Neural cell (in vitro differentiated cells): ENCODE measurements around the gene CDKN2AIP. TPM values are rescaled to one million over a fixed set of nuclear protein-coding genes. Genes with fewer than 3 reads are reported as not detected.

Experiments
- H2AFZ ChIP-seq: fragments of 200-600, 300-800 bp; sonication (generic), shearing (Covaris generic); 2 replicates; pipeline ENCODE4 v1.6.0; 2014; ENCODE audit warnings: low read depth, mild to moderate bottlenecking, antibody characterized with exemption, low read length, moderate library complexity
- H3F3A ChIP-seq: fragments of 200-600 bp; shearing (Covaris generic); 2 replicates; pipeline ENCODE4 v1.6.1; 2016; ENCODE audit warnings: mild to moderate bottlenecking, moderate library complexity, mixed read lengths, antibody characterized with exemption, low read length; ENCODE audit not compliant: insufficient read depth, poor library complexity, severe bottlenecking
- H3K27ac ChIP-seq: fragments of 200-600, 300-800 bp; sonication (generic), shearing (Covaris generic); 2 replicates; pipeline ENCODE4 v1.5.1; 2014; ENCODE audit warnings: mild to moderate bottlenecking, low read length, moderate library complexity
- H3K27me3 ChIP-seq: fragments of 300-800, 200-600 bp; sonication (generic), shearing (Covaris generic); 2 replicates; pipeline ENCODE4 v1.6.0; 2014; ENCODE audit warnings: mild to moderate bottlenecking, low read depth, low read length, moderate library complexity; ENCODE audit not compliant: insufficient read depth
- H3K36me3 ChIP-seq: fragments of 300-800, 200-600 bp; sonication (generic), shearing (Covaris generic); 2 replicates; pipeline ENCODE4 v1.5.1; 2014; ENCODE audit warnings: mild to moderate bottlenecking, antibody characterized with exemption, low read length, moderate library complexity; ENCODE audit not compliant: insufficient read depth
- H3K4me2 ChIP-seq: fragments of 300-800, 200-600 bp; sonication (generic), shearing (Covaris generic); 2 replicates; pipeline ENCODE4 v1.6.0; 2014; ENCODE audit warnings: mild to moderate bottlenecking, low read length
- H3K4me3 ChIP-seq: fragments of 300-800, 200-600 bp; sonication (generic), shearing (Covaris generic); 2 replicates; pipeline ENCODE4 v1.5.1; 2014; ENCODE audit warnings: mild to moderate bottlenecking, low read length, moderate library complexity
- H3K79me2 ChIP-seq: fragments of 200-600 bp; shearing (Covaris generic); replicated peaks from 2 replicates; pipeline ENCODE4 v1.6.0; 2014; ENCODE audit warnings: mild to moderate bottlenecking, low read length, moderate library complexity; ENCODE audit not compliant: insufficient read depth
- H3K9ac ChIP-seq: fragments of 300-800, 200-600 bp; sonication (generic), shearing (Covaris generic); 2 replicates; pipeline ENCODE4 v1.6.1; 2016; ENCODE audit warnings: mild to moderate bottlenecking, low read length, mixed read lengths
- H3K9me2 ChIP-seq: fragments of 200-600 bp; shearing (Covaris generic); 2 replicates; pipeline ENCODE4 v1.6.1; 2016; ENCODE audit warnings: mild to moderate bottlenecking, low read length, mixed read lengths; ENCODE audit not compliant: insufficient read depth
- H3K9me3 ChIP-seq: fragments of 200-600, 300-800 bp; sonication (generic), shearing (Covaris generic); 2 replicates; pipeline ENCODE4 v1.6.1; 2016; ENCODE audit warnings: mild to moderate bottlenecking, mixed run types, low read length, moderate library complexity, mixed read lengths
- H4K20me1 ChIP-seq: fragments of 200-600 bp; shearing (Covaris generic); 2 replicates; pipeline ENCODE4 v1.6.1; 2016; ENCODE audit warnings: mild to moderate bottlenecking, mixed run types; ENCODE audit not compliant: insufficient read depth
- CTCF ChIP-seq: fragments of 450-650 bp; IDR thresholded peaks from 2 replicates; pipeline ENCODE4 v1.5.1; 2014; ENCODE audit warnings: antibody characterized with exemption, mild to moderate bottlenecking, moderate library complexity; ENCODE audit not compliant: poor library complexity, severe bottlenecking
- EP300 ChIP-seq: fragments of 450-650 bp; conservative IDR thresholded peaks from 2 replicates; pipeline ENCODE4 v1.6.1; 2014; ENCODE audit warnings: antibody characterized with exemption, mild to moderate bottlenecking, moderate library complexity; ENCODE audit not compliant: poor library complexity, severe bottlenecking
- EZH2 ChIP-seq: fragments of 200-600, 300-800 bp; shearing (Covaris generic), sonication (generic); IDR thresholded peaks from 2 replicates; pipeline ENCODE4 v1.6.1; 2014; ENCODE audit warnings: antibody characterized with exemption, low read length, borderline replicate concordance, mild to moderate bottlenecking; ENCODE audit not compliant: insufficient read depth, poor library complexity, severe bottlenecking
- MXI1 ChIP-seq: fragments of 450-650 bp; conservative IDR thresholded peaks from 2 replicates; pipeline ENCODE4 v1.6.1; 2014; ENCODE audit warnings: antibody characterized with exemption, mild to moderate bottlenecking; ENCODE audit not compliant: poor library complexity, severe bottlenecking
- POLR2AphosphoS5 ChIP-seq: IDR thresholded peaks from 2 replicates; pipeline ENCODE4 v1.6.1; 2012
- RAD21 ChIP-seq: fragments of 450-650 bp; conservative IDR thresholded peaks from 2 replicates; pipeline ENCODE4 v1.6.1; 2014; ENCODE audit warnings: antibody characterized with exemption, mild to moderate bottlenecking, moderate library complexity
- REST ChIP-seq: IDR thresholded peaks from 2 replicates; pipeline ENCODE4 v1.6.1; 2012; ENCODE audit warnings: borderline replicate concordance
- SMC3 ChIP-seq: fragments of 450-650 bp; conservative IDR thresholded peaks from 2 replicates; pipeline ENCODE4 v1.6.1; 2014; ENCODE audit warnings: antibody characterized with exemption, mild to moderate bottlenecking, moderate library complexity; ENCODE audit not compliant: poor library complexity
- TAF1 ChIP-seq: IDR thresholded peaks from 2 replicates; pipeline ENCODE4 v1.6.1; 2012; ENCODE audit warnings: low read depth
- polyA plus RNA-seq: library from polyadenylated mRNA; depleted of rRNA; stranded (reverse); fragments of >200 nt; gene quantifications from 2 replicates; pipeline ENCODE4 v1.2.3, GENCODE V29; 2014

CDKN2AIP gene
- polyA plus RNA-seq, 1 donor from 2014 or later = 58.9 TPM

- H3K27ac ChIP-seq = no peak overlapping the region
- H3K4me2 ChIP-seq = no peak overlapping the region
- no peaks in the 10 kb centered on the region for H3K9me3 ChIP-seq
- H3K9ac ChIP-seq = no peak overlapping the region
- H2AFZ ChIP-seq = no peak overlapping the region
- H3K4me3 ChIP-seq = no peak overlapping the region
- no peaks in the 10 kb centered on the region for H4K20me1 ChIP-seq
- no peaks in the 10 kb centered on the region for H3K9me2 ChIP-seq
- TF ChIP-seq EZH2 (no peak), REST (no peak), POLR2AphosphoS5 (no peak), MXI1 (no peak), SMC3 (no peak), EP300 (no peak), CTCF (no peak), TAF1 (no peak)
- no peaks in the 10 kb centered on the region for H3K27me3 ChIP-seq
- H3F3A ChIP-seq = no peaks in the 10 kb centered on the region
- H3K36me3 ChIP-seq = no peaks in the 10 kb centered on the region
- H3K79me2 ChIP-seq = no peaks in the 10 kb centered on the region
These were observed 48.8 kb downstream of the CDKN2AIP start for GRCh38 chr4:183493246-183493645.

GRCh38 chr4:183495184-183495583, 50.7 kb downstream of the CDKN2AIP start:
- Histone ChIP-seq H3F3A (no peaks in the 10 kb centered on the region), H3K9me2 (no peaks in the 10 kb centered on the region), H4K20me1 (no peaks in the 10 kb centered on the region), H3K4me2 (no peak overlapping the region), H3K4me3 (no peak overlapping the region), H3K9ac (no peak overlapping the region), H3K36me3 (no peaks in the 10 kb centered on the region), H3K79me2 (no peaks in the 10 kb centered on the region), H3K27ac (no peak overlapping the region), H2AFZ (no peak overlapping the region), H3K27me3 (no peaks in the 10 kb centered on the region), H3K9me3 (no peaks in the 10 kb centered on the region)
- TF ChIP-seq EZH2 = no peak
- TF ChIP-seq RAD21 = no peak
- no peak for TF ChIP-seq MXI1
- no peak for TF ChIP-seq CTCF
- no peak for TF ChIP-seq EP300
- TF ChIP-seq REST = no peak
- TF ChIP-seq TAF1 = no peak
- no peak for TF ChIP-seq SMC3
- TF ChIP-seq POLR2AphosphoS5 = no peak
